GM19351 (cell line): ENCODE measurements around the gene BACE2.

Experiments used
- ATAC-seq: cut with Tn5 transposase; IDR thresholded peaks from one replicate; pipeline ENCODE4 v1.9.1; 2021; ENCODE audit warnings: mild to moderate bottlenecking, moderate library complexity; ENCODE audit not compliant: unreplicated experiment

The BACE2 gene

DNA sequence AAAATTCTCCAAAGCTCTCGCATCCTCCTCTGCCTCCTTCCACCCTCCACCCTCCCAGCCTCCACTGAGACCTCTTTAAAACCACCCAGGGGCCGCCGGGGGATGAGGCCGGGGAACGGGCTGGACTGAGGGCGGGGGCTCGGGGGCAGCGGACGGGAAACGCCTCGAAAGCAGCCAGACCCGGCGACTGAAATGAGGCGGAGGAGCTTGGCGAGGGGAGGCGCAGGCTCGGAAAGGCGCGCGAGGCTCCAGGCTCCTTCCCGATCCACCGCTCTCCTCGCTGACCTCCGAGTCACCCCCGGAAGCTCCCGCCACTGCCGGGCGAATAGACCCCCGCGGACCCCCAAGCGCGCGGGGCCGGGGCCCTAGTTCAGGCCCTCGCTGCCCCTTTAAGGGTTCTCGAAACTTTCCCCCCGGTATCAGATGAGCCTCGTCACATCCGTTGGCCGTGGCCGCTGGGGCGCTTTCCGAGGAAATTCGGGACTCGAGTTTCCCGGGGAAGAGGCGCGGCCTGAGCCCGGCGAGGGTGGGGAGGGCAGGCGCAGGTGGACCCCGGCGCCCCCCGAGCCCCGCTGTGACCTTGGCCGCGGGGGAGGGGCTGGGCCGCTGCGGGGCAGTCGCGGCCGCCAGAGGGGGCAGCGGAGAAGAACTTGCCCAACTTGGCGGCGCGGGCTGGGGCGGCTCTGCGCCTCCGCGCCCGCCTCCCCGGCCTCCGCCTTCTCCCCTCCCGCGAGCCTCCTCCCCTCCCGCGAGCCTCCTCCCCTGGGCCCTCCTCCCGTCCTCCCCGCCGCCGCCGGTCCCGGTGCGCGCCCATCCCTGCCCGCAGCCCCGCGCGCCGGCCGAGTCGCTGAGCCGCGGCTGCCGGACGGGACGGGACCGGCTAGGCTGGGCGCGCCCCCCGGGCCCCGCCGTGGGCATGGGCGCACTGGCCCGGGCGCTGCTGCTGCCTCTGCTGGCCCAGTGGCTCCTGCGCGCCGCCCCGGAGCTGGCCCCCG, at the start of gene BACE2:
TSS of gene BACE2 (plus strand) at position 813 of the 995 bp plus-strand sequence. CDS start at position 917, 104 bp downstream.
- ATAC-seq = peak; percentile 69

DNA sequence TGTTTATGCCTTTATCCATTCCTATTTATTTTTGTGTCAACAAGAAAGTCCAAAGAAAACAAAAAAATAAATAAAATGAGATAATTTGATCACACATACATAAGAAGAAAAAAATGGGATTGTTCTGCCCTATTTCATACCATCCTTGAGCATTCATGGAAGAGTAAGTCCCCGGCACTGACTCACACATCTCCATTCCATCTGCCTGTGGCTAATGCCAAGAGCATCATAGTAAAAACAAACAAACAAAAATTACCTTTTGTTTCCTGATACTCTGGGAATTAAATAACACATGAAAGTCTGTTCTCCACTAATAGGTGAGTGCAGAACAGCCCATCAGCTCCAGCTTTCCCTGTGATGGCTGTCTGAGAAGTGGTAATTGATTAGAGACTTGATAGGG, 48.1 kb upstream of the BACE2 start:
- ATAC-seq = no peak

DNA sequence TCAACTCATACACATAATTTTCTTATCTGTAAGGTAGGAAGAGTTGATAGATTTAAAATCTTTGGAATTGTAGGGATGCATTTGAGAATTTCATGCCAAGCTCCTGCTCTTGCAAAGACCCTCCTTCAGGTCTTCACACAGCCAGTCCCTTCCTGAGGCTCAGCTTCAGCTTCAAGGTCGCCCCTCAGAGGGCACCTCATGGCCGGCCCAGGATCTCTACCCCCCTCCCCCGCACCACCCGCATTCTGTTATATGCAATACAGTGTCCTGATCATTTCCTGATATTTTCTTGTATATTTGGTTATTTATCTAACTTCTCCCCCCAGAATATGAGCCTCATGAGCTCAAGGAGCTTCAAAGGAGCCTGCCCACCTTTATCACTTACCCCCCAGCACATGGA, 47.0 kb upstream of the BACE2 start:
- ATAC-seq = no peak

DNA sequence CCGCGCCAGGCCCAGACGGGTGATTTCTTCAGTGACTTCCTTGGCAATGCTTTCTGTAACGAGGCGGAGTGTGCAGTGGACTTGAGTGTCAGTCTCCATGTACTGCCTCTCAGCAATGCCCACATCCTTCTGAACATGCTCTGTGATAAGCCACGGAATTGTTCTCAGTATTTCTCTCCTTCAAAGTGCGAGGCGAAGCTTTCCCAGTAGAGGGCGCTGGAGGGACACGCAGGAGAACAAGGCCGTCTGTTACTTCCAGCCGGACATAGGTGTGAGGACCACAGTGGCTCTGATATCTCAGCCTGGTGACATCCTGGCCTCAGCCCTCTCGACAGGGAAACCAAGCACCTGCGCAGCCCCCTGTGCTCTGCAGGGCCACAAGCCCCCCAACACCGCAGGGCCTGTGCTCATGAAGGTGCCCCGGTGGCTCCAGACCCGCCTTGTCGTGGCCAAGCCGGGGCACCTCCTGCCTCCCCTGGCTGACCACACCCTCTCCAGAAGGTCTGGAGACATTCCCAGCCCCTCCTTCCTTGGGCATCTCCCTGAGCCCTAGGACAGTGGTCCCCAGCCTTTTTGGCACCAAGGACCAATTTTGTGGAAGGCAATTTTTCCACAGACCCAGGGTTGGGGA, 46.1 kb upstream of the BACE2 start:
- ATAC-seq = no peak

DNA sequence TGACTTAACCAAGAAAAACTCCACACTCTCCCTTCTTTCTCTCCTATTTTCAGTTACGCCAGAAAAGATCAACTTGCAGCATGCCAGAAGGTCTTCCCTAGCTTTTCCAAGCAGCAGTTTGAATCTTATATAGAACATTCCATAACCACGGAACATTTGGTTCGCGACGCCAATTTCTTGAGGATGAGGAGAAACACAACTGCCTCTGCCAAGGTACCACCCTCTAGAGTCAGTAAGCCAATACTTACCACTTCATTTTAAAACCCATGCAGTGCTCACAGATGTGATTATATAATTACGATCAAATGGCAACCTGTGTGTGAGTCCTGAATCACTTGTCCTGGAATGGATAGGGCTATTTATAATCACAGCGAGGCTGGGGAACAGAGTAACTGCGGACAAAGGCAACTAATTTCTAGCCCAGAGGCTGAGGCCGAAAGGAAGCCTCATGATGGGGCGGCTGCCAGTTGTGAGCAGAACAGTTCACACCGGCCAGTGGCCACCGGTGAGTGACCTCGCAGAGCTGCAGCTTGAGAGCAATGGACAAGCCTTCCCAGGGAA, 43.2 kb upstream of the BACE2 start:
- ATAC-seq = no peak

GRCh38 chr21:41128981-41129380, 39.0 kb upstream of the BACE2 start:
- no peak for ATAC-seq

DNA sequence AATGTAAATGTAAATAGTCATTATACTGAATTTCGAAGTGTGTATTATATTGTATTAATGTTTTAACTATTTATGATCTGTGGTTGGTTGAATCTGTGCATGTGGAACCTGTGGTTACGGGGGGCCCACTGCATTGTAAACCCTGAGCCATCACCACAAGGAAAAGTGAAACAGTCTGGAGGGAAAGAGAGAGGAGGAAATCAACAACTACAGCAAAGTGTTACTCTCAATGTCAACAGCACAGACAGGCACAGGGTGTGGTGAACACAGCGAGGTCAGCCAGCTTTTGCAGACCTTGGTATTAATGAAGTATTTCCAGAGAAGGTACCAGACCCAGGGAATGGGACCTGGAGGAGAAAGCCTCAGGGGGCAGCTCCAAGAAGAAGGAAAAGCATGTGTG, 37.1 kb upstream of the BACE2 start:
- no peak for ATAC-seq

GRCh38 chr21:41133874-41134522, 34.0 kb upstream of the BACE2 start:
- ATAC-seq = no peak

GRCh38 chr21:41135746-41136145, 32.2 kb upstream of the BACE2 start:
- ATAC-seq = no peak

- no peak for ATAC-seq
Measured at GRCh38 chr21:41136286-41136685, 31.7 kb upstream of the BACE2 start.

DNA sequence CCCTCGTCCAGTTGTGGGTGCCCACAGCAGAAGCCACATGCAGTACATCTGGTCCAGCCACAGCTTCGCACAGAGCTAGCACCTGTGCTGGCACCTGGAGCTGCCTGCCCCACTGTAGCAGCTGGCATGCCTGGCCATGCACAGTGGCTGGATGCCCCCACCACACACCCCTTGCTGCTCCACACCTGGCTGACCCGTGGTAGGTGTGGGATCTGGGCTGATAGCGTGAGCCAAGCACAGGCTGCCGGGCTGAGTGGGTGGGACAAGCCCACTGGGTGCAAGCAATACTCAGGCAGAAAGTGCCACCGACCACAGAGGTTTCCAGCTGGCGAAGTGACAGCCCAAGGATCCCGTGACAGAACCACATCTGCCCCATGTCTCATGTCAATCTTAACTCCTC, 30.6 kb upstream of the BACE2 start:
- no peak for ATAC-seq

- no peak for ATAC-seq
Measured at GRCh38 chr21:41137889-41138288, 30.1 kb upstream of the BACE2 start.

GRCh38 chr21:41138711-41139110, 29.2 kb upstream of the BACE2 start:
- no peak for ATAC-seq

GRCh38 chr21:41139275-41139674, 28.7 kb upstream of the BACE2 start:
- no peak for ATAC-seq

GRCh38 chr21:41139951-41140350, 28.0 kb upstream of the BACE2 start:
- no peak for ATAC-seq

DNA sequence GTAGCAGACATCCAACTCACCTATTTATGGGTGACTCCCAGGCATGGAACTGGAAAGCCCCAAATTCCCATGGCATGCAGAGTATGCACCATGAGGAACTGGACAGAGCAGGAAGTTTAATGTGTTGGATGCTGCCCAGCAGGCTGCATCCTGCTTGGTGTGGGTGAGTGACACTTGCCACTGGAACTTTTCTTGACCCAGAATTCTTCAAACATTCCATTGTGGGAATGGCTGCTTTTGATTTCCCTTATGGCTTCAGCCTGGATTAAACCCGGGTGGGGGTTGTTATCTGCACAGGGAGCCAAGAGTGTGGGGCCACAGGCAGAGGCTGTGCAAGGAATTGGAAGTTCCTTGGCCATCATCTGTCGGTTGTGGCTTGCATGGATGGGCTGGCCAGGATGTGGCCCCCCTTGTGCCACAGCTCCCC, 26.9 kb upstream of the BACE2 start:
- ATAC-seq = no peak

- ATAC-seq = no peak
Measured at GRCh38 chr21:41142051-41142795, 25.7 kb upstream of the BACE2 start.

DNA sequence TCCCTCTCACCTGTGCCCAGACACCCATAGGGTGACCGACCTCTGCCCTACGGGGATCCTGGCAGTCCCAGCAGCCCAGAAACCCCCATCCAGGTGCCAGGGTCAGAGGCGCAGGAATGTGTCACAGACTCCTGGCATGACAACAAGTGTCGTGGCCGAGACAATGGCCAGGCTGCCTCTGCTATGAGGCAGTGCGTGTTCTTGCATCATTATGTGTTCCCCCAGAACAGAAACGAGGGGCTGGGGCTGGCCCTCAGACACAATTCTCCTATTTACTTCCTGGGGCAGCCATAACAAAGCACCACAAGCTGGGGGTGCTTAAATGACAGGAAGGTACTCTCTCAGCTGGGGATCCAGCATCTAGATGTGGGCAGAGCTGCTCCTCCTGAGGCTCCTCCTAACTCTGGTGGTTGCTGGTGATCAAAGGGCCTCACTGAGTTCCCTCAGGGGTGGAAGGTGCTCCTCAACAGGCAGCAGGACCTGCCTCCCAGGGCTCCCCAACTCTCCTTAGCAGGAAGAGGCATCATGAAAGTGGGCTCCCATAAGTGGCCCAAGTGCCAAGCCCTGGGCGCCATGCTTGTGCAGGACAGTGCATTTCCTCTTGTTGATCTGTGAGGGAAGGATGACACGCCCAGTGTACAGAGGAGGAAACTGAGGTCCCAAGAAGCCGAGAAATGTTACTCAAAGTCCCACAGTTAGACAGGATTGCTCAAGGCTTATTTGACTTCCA, 24.2 kb upstream of the BACE2 start:
- no peak for ATAC-seq

GRCh38 chr21:41147096-41147978, 20.6 kb upstream of the BACE2 start:
- no peak for ATAC-seq
